Neutrophil (primary cell): Measurements from ENCODE around the gene CDT1.

ENCODE experiments used
- H3K27ac ChIP-seq: fragments of 200-600 bp; sonication (generic); 2 replicates; pipeline ENCODE4 v1.5.1; 2016; ENCODE audit warnings: mild to moderate bottlenecking, moderate library complexity
- H3K27me3 ChIP-seq: fragments of 200-600 bp; sonication (generic); 2 replicates; pipeline ENCODE4 v1.6.0; 2016; ENCODE audit warnings: mild to moderate bottlenecking
- H3K36me3 ChIP-seq: fragments of 200-600 bp; sonication (generic); 2 replicates; pipeline ENCODE4 v1.5.1; 2017
- H3K4me1 ChIP-seq, 2 experiments: fragments of 200-600 bp in 1 of 2; sonication (generic) in 1 of 2; 1 replicate in 1 of 2; 2 replicates in 1 of 2; pipeline versions ENCODE4 v1.5.1 to v1.6.1; 2013 to 2016; ENCODE audit warnings: low read depth in 1 of 2, low read length in 1 of 2, mild to moderate bottlenecking in 1 of 2, moderate library complexity in 1 of 2; ENCODE audit not compliant: control insufficient read depth in 1 of 2, insufficient read depth in 1 of 2
- H3K4me3 ChIP-seq, 2 experiments: fragments of 200-600 bp in 1 of 2; sonication (generic) in 1 of 2; 1 replicate in 1 of 2; 2 replicates in 1 of 2; pipeline ENCODE4 v1.5.1; 2013 to 2016; ENCODE audit warnings: low read depth in 1 of 2, low read length in 1 of 2, mild to moderate bottlenecking in 1 of 2, moderate library complexity in 1 of 2
- H3K9me3 ChIP-seq: fragments of 200-600 bp; sonication (generic); 2 replicates; pipeline ENCODE4 v1.5.1; 2016
- CTCF ChIP-seq: fragments of 200-600 bp; sonication (generic); IDR thresholded peaks from 2 replicates; pipeline ENCODE4 v1.5.1; 2016; ENCODE audit warnings: antibody characterized with exemption

Gene CDT1

GRCh38 chr16:88792668-88793250, 10.8 kb upstream of the CDT1 start:
- no peaks in the 10 kb centered on the region for H3K36me3 ChIP-seq
- peaks cover 62 to 66% of the 10 kb centered on the region in 2 experiments for H3K4me1 ChIP-seq
- peak overlapping the region; percentile 4 to 30 for H3K4me3 ChIP-seq
- H3K27me3 ChIP-seq: no peaks in the 10 kb centered on the region
- TF ChIP-seq CTCF: no peak
- peak overlapping the region; percentile 25 for H3K27ac ChIP-seq
- no peaks in the 10 kb centered on the region for H3K9me3 ChIP-seq

- H3K4me3 ChIP-seq: peak overlapping the region; percentile 20 to 30
- peak overlapping the region; percentile 25 for H3K27ac ChIP-seq
- H3K36me3 ChIP-seq: no peaks in the 10 kb centered on the region
- no peak for TF ChIP-seq CTCF
- no peaks in the 10 kb centered on the region for H3K27me3 ChIP-seq
- peaks cover 62 to 66% of the 10 kb centered on the region in 2 experiments for H3K4me1 ChIP-seq
- no peaks in the 10 kb centered on the region for H3K9me3 ChIP-seq
These were observed 10.2 kb upstream of the CDT1 start for GRCh38 chr16:88793251-88793954.

GRCh38 chr16:88796278-88796677, 7.3 kb upstream of the CDT1 start:
- no peak for TF ChIP-seq CTCF
- Histone ChIP-seq H3K27me3 (no peaks in the 10 kb centered on the region), H3K27ac (no peak overlapping the region), H3K4me3 (no peak overlapping the region), H3K9me3 (no peaks in the 10 kb centered on the region), H3K4me1 (peaks cover 54 to 62% of the 10 kb centered on the region in 2 experiments), H3K36me3 (no peaks in the 10 kb centered on the region)

- H3K4me3 ChIP-seq: no peak overlapping the region
- no peaks in the 10 kb centered on the region for H3K36me3 ChIP-seq
- no peaks in the 10 kb centered on the region for H3K9me3 ChIP-seq
- peaks cover 52 to 56% of the 10 kb centered on the region in 2 experiments for H3K4me1 ChIP-seq
- TF ChIP-seq CTCF: no peak
- H3K27ac ChIP-seq: no peak overlapping the region
- H3K27me3 ChIP-seq: no peaks in the 10 kb centered on the region
These were observed 5.5 kb upstream of the CDT1 start for GRCh38 chr16:88798073-88798472.

- Histone ChIP-seq H3K9me3 (no peaks in the 10 kb centered on the region), H3K4me1 (peaks cover 45 to 49% of the 10 kb centered on the region in 2 experiments), H3K4me3 (no peak overlapping the region), H3K36me3 (no peaks in the 10 kb centered on the region), H3K27ac (no peak overlapping the region), H3K27me3 (no peaks in the 10 kb centered on the region)
- TF ChIP-seq CTCF: no peak
These were observed 4.7 kb upstream of the CDT1 start for GRCh38 chr16:88798772-88799455.
